ENCODE measurements around the gene MED27. TPM values are rescaled to one million over a fixed set of nuclear protein-coding genes. Genes with fewer than 3 reads are reported as not detected.
A peak's percentile ranks its signal among the peaks of the same experiment; 100 is the strongest.

The MED27 gene
- total RNA-seq, 1 donor from 2014 or later = 28.2 TPM

DNA sequence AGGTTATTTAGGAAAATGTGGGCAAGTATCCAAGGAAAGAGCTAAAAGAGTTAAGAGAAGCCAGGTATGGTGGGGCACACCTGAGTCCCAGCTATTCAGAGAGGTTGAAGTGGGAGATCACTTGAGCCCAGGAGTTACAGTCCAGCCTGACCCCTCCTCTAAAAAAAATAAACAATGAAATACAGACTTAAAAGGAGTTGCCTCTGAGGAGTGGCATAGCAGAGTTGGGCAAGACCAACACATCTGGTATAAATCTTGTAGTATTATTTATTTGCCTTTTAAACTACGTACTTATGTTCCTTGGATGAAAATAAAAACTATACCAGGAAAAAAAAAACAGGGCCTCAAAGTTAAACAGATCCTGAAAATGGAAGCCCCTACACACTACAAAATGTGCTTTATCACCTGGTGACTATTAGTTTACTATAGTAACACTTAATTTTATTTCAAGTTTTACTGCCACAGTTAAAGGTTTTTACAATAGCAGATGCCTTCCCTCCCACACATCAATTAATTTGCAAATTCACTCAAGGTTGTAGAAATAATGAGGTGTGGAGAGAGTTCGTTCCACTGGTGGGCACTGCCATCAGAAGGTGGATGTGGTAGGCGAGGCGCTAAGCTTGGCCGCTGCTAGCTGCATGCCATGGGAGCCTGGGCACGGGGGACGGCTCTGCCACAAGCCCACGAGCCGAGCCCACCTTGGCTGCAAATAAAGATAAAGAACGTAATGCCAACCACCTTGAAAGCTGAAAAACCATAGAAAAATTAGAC lies 48.0 kb downstream of the MED27 start:
- Mint-ChIP-seq H3K4me3 (ENCODE audit: unreplicated experiment) (no peak overlapping the region), H3K4me1 (ENCODE audit: low read depth) (peaks cover 58% of the 10 kb centered on the region), H3K9me3 (ENCODE audit: low read depth) (no peaks in the 10 kb centered on the region), H3K27ac (ENCODE audit: unreplicated experiment) (no peak overlapping the region), H3K27me3 (ENCODE audit: low read depth) (no peaks in the 10 kb centered on the region), H3K36me3 (ENCODE audit: low read depth) (no peaks in the 10 kb centered on the region)
- TF ChIP-seq, protein P1, sequence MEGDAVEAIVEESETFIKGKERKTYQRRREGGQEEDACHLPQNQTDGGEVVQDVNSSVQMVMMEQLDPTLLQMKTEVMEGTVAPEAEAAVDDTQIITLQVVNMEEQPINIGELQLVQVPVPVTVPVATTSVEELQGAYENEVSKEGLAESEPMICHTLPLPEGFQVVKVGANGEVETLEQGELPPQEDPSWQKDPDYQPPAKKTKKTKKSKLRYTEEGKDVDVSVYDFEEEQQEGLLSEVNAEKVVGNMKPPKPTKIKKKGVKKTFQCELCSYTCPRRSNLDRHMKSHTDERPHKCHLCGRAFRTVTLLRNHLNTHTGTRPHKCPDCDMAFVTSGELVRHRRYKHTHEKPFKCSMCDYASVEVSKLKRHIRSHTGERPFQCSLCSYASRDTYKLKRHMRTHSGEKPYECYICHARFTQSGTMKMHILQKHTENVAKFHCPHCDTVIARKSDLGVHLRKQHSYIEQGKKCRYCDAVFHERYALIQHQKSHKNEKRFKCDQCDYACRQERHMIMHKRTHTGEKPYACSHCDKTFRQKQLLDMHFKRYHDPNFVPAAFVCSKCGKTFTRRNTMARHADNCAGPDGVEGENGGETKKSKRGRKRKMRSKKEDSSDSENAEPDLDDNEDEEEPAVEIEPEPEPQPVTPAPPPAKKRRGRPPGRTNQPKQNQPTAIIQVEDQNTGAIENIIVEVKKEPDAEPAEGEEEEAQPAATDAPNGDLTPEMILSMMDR (IDR thresholded peaks at IDR 0.05) = no peak
- no peak for DNase-seq (ENCODE audit: low spot score)

DNA sequence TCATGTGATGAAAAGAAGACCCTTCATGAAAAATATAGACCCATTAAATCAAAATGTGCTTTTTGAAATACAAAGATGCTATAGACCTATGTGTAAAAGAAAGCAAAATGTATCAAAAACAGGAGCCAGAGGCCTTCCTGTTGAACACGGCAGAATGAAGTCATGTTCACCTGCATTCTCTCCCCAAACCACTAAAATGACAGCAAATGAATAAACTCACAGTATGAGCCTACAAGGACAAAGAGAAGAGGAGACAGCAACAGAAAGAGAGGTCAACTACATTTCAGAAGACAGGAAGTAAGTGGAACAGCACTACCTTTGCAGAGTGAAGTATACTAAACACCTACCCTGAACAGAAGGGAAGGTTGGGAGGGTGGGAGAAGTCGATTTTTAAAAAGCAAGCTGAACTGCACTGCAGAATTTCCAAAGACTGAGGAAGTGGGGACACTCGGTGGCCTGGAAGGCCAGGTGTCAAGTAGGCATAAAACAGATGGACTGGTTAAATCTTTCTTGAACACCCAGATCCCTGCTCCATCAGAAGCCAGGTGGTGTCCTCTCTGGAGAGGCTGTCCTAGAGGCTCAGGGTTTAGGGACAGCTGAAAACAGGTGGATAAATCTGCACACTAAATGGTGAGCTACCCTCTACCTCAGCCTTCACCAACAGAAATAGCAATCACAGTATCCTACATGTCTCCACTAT lies 48.9 kb downstream of the MED27 start:
- TF ChIP-seq, protein P1 (IDR thresholded peaks at IDR 0.05) = no peak
- H3K4me1 Mint-ChIP-seq (ENCODE audit: low read depth) = peaks cover 66% of the 10 kb centered on the region
- no peaks in the 10 kb centered on the region for H3K9me3 Mint-ChIP-seq (ENCODE audit: low read depth)
- H3K36me3 Mint-ChIP-seq (ENCODE audit: low read depth) = no peaks in the 10 kb centered on the region
- H3K27me3 Mint-ChIP-seq (ENCODE audit: low read depth) = no peaks in the 10 kb centered on the region
- H3K4me3 Mint-ChIP-seq (ENCODE audit: unreplicated experiment) = no peak overlapping the region
- H3K27ac Mint-ChIP-seq (ENCODE audit: unreplicated experiment) = no peak overlapping the region
- no peak for DNase-seq (ENCODE audit: low spot score)

DNA sequence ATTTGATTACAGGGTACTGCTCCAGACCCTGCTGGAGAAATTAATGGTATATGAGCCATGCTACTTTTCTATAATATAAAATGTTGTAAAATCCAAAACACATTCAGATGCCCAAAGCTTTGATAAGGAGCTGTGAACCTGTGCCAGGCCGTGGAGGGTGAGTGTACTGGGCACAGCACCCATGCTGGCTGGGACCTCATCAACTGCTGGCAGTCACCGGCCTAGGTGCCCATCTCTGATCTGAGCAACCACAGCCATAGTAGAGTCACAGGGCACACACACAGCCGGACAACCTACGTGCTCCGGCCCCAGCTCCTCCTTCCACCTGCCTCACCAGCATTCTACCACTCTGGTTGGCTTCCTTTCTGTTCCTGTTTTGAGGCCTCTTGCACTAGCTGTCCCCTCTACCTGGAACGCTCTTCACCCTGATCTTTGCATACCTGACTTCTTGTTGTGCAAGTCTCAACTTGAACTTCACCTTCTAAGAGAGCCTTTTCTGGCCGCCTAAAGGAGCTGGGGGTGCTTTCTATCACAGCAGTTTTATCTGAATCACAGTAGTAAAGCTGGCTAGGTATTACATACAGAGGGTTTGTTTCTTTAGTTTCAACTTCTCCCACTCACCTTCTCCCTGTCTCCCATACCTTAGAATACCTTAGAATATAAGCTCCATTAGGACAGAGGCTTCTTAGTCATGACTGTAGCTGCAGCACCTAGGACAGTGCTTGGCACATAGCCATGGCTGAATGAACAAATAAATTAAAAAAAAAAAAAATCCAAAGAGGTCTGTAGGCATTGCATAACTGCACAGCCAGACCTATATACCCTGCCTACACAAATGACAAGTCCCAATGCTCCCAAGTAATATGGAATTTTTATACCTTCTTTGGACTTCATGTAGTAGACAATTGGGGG lies 51.7 kb downstream of the MED27 start:
- DNase-seq (ENCODE audit: low spot score) = no peak
- TF ChIP-seq, protein P1 (IDR thresholded peaks at IDR 0.05) = no peak

DNA sequence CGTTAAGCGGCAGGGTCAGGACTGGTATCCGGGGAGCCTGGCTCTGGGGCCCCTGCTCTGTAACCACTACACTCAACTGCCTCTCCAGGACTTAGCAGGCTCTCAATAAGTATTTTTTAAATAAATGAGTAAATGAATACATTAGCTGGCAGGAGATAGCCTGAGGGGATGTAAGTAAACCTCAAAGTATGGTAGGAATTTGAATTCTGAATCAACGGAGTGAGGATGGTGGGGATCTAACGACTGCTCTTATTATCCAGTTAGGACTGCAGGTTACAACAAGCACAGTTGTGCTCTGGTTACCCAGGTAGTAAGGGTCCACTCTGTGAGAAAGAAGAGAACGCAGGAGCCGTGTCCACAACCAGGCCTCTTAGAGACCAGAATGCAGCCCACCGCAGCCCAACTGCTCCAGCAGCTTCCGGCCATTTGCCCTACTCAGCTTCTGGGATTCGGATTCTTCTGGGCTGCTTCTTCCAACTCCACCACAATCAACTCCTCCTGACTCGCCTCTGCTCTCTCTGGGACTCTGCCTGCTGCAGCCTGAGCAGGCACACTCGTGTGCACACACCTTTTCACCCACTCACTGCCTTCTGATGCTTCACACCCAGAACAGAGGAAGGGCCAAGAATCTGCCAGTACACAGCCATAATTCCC lies 52.6 kb downstream of the MED27 start:
- H3K4me3 Mint-ChIP-seq (ENCODE audit: unreplicated experiment) = no peak overlapping the region
- no peaks in the 10 kb centered on the region for H3K27me3 Mint-ChIP-seq (ENCODE audit: low read depth)
- DNase-seq (ENCODE audit: low spot score) = no peak
- H3K27ac Mint-ChIP-seq (ENCODE audit: unreplicated experiment) = peak overlapping the region; percentile 89
- no peaks in the 10 kb centered on the region for H3K36me3 Mint-ChIP-seq (ENCODE audit: low read depth)
- peaks cover 49% of the 10 kb centered on the region for H3K4me1 Mint-ChIP-seq (ENCODE audit: low read depth)
- no peaks in the 10 kb centered on the region for H3K9me3 Mint-ChIP-seq (ENCODE audit: low read depth)
- TF ChIP-seq, protein P1 (IDR thresholded peaks at IDR 0.05) = no peak

More for the DNA sequence above, 51.7 kb downstream of the MED27 start:
- no peaks in the 10 kb centered on the region for H3K27me3 Mint-ChIP-seq (ENCODE audit: low read depth)
- no peaks in the 10 kb centered on the region for H3K36me3 Mint-ChIP-seq (ENCODE audit: low read depth)
- H3K4me3 Mint-ChIP-seq (ENCODE audit: unreplicated experiment) = no peak overlapping the region
- peaks cover 59% of the 10 kb centered on the region for H3K4me1 Mint-ChIP-seq (ENCODE audit: low read depth)
- H3K27ac Mint-ChIP-seq (ENCODE audit: unreplicated experiment) = no peak overlapping the region
- no peaks in the 10 kb centered on the region for H3K9me3 Mint-ChIP-seq (ENCODE audit: low read depth)

Measured in chondrocyte (in vitro differentiated cells).